ENCODE measurements around the gene HS3ST2.

GRCh38 chr16:22857296-22858025 is 43.5 kb downstream of the HS3ST2 start:
- TF ChIP-seq CTCF (conservative IDR thresholded peaks at IDR 0.05; ENCODE audit: low read depth in 2 of 2) (no peak), EZH2 (IDR thresholded peaks at IDR 0.05; ENCODE audit: low read depth, unreplicated experiment) (no peak), EZH2phosphoT487 (IDR thresholded peaks at IDR 0.05; ENCODE audit: unreplicated experiment) (no peak), POLR2AphosphoS5 (IDR thresholded peaks at IDR 0.05; ENCODE audit: low read depth) (no peak), ZNF331 (CRISPR knock-in tag; IDR thresholded peaks at IDR 0.05; ENCODE audit: low read depth) (no peak), JUNB (IDR thresholded peaks at IDR 0.05; ENCODE audit: unreplicated experiment) (no peak), CREB1 (CRISPR knock-in tag; IDR thresholded peaks at IDR 0.05; ENCODE audit: low read depth) (no peak), NANOG (IDR thresholded peaks at IDR 0.05; ENCODE audit: borderline replicate concordance) (no peak), STAT1 (IDR thresholded peaks at IDR 0.05; ENCODE audit: unreplicated experiment) (no peak)
- TF ChIP-seq, protein P1, sequence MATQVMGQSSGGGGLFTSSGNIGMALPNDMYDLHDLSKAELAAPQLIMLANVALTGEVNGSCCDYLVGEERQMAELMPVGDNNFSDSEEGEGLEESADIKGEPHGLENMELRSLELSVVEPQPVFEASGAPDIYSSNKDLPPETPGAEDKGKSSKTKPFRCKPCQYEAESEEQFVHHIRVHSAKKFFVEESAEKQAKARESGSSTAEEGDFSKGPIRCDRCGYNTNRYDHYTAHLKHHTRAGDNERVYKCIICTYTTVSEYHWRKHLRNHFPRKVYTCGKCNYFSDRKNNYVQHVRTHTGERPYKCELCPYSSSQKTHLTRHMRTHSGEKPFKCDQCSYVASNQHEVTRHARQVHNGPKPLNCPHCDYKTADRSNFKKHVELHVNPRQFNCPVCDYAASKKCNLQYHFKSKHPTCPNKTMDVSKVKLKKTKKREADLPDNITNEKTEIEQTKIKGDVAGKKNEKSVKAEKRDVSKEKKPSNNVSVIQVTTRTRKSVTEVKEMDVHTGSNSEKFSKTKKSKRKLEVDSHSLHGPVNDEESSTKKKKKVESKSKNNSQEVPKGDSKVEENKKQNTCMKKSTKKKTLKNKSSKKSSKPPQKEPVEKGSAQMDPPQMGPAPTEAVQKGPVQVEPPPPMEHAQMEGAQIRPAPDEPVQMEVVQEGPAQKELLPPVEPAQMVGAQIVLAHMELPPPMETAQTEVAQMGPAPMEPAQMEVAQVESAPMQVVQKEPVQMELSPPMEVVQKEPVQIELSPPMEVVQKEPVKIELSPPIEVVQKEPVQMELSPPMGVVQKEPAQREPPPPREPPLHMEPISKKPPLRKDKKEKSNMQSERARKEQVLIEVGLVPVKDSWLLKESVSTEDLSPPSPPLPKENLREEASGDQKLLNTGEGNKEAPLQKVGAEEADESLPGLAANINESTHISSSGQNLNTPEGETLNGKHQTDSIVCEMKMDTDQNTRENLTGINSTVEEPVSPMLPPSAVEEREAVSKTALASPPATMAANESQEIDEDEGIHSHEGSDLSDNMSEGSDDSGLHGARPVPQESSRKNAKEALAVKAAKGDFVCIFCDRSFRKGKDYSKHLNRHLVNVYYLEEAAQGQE (IDR thresholded peaks at IDR 0.05; ENCODE audit: unreplicated experiment), result no peak

Measured in GM23338 (cell line).